Neural cell (in vitro differentiated cells): ENCODE measurements around the gene TSPAN18. TPM values are rescaled to one million over a fixed set of nuclear protein-coding genes. Genes with fewer than 3 reads are reported as not detected.

Source experiments
- H2AFZ ChIP-seq: fragments of 200-600, 300-800 bp; sonication (generic), shearing (Covaris generic); 2 replicates; pipeline ENCODE4 v1.6.0; 2014; ENCODE audit warnings: low read depth, mild to moderate bottlenecking, antibody characterized with exemption, low read length, moderate library complexity
- H3F3A ChIP-seq: fragments of 200-600 bp; shearing (Covaris generic); 2 replicates; pipeline ENCODE4 v1.6.1; 2016; ENCODE audit warnings: mild to moderate bottlenecking, moderate library complexity, mixed read lengths, antibody characterized with exemption, low read length; ENCODE audit not compliant: insufficient read depth, poor library complexity, severe bottlenecking
- H3K27ac ChIP-seq: fragments of 200-600, 300-800 bp; sonication (generic), shearing (Covaris generic); 2 replicates; pipeline ENCODE4 v1.5.1; 2014; ENCODE audit warnings: mild to moderate bottlenecking, low read length, moderate library complexity
- H3K27me3 ChIP-seq: fragments of 300-800, 200-600 bp; sonication (generic), shearing (Covaris generic); 2 replicates; pipeline ENCODE4 v1.6.0; 2014; ENCODE audit warnings: mild to moderate bottlenecking, low read depth, low read length, moderate library complexity; ENCODE audit not compliant: insufficient read depth
- H3K36me3 ChIP-seq: fragments of 300-800, 200-600 bp; sonication (generic), shearing (Covaris generic); 2 replicates; pipeline ENCODE4 v1.5.1; 2014; ENCODE audit warnings: mild to moderate bottlenecking, antibody characterized with exemption, low read length, moderate library complexity; ENCODE audit not compliant: insufficient read depth
- H3K4me2 ChIP-seq: fragments of 300-800, 200-600 bp; sonication (generic), shearing (Covaris generic); 2 replicates; pipeline ENCODE4 v1.6.0; 2014; ENCODE audit warnings: mild to moderate bottlenecking, low read length
- H3K4me3 ChIP-seq: fragments of 300-800, 200-600 bp; sonication (generic), shearing (Covaris generic); 2 replicates; pipeline ENCODE4 v1.5.1; 2014; ENCODE audit warnings: mild to moderate bottlenecking, low read length, moderate library complexity
- H3K79me2 ChIP-seq: fragments of 200-600 bp; shearing (Covaris generic); replicated peaks from 2 replicates; pipeline ENCODE4 v1.6.0; 2014; ENCODE audit warnings: mild to moderate bottlenecking, low read length, moderate library complexity; ENCODE audit not compliant: insufficient read depth
- H3K9ac ChIP-seq: fragments of 300-800, 200-600 bp; sonication (generic), shearing (Covaris generic); 2 replicates; pipeline ENCODE4 v1.6.1; 2016; ENCODE audit warnings: mild to moderate bottlenecking, low read length, mixed read lengths
- H3K9me2 ChIP-seq: fragments of 200-600 bp; shearing (Covaris generic); 2 replicates; pipeline ENCODE4 v1.6.1; 2016; ENCODE audit warnings: mild to moderate bottlenecking, low read length, mixed read lengths; ENCODE audit not compliant: insufficient read depth
- H3K9me3 ChIP-seq: fragments of 200-600, 300-800 bp; sonication (generic), shearing (Covaris generic); 2 replicates; pipeline ENCODE4 v1.6.1; 2016; ENCODE audit warnings: mild to moderate bottlenecking, mixed run types, low read length, moderate library complexity, mixed read lengths
- H4K20me1 ChIP-seq: fragments of 200-600 bp; shearing (Covaris generic); 2 replicates; pipeline ENCODE4 v1.6.1; 2016; ENCODE audit warnings: mild to moderate bottlenecking, mixed run types; ENCODE audit not compliant: insufficient read depth
- CTCF ChIP-seq: fragments of 450-650 bp; IDR thresholded peaks from 2 replicates; pipeline ENCODE4 v1.5.1; 2014; ENCODE audit warnings: antibody characterized with exemption, mild to moderate bottlenecking, moderate library complexity; ENCODE audit not compliant: poor library complexity, severe bottlenecking
- EP300 ChIP-seq: fragments of 450-650 bp; conservative IDR thresholded peaks from 2 replicates; pipeline ENCODE4 v1.6.1; 2014; ENCODE audit warnings: antibody characterized with exemption, mild to moderate bottlenecking, moderate library complexity; ENCODE audit not compliant: poor library complexity, severe bottlenecking
- EZH2 ChIP-seq: fragments of 200-600, 300-800 bp; shearing (Covaris generic), sonication (generic); IDR thresholded peaks from 2 replicates; pipeline ENCODE4 v1.6.1; 2014; ENCODE audit warnings: antibody characterized with exemption, low read length, borderline replicate concordance, mild to moderate bottlenecking; ENCODE audit not compliant: insufficient read depth, poor library complexity, severe bottlenecking
- MXI1 ChIP-seq: fragments of 450-650 bp; conservative IDR thresholded peaks from 2 replicates; pipeline ENCODE4 v1.6.1; 2014; ENCODE audit warnings: antibody characterized with exemption, mild to moderate bottlenecking; ENCODE audit not compliant: poor library complexity, severe bottlenecking
- POLR2AphosphoS5 ChIP-seq: IDR thresholded peaks from 2 replicates; pipeline ENCODE4 v1.6.1; 2012
- RAD21 ChIP-seq: fragments of 450-650 bp; conservative IDR thresholded peaks from 2 replicates; pipeline ENCODE4 v1.6.1; 2014; ENCODE audit warnings: antibody characterized with exemption, mild to moderate bottlenecking, moderate library complexity
- REST ChIP-seq: IDR thresholded peaks from 2 replicates; pipeline ENCODE4 v1.6.1; 2012; ENCODE audit warnings: borderline replicate concordance
- SMC3 ChIP-seq: fragments of 450-650 bp; conservative IDR thresholded peaks from 2 replicates; pipeline ENCODE4 v1.6.1; 2014; ENCODE audit warnings: antibody characterized with exemption, mild to moderate bottlenecking, moderate library complexity; ENCODE audit not compliant: poor library complexity
- TAF1 ChIP-seq: IDR thresholded peaks from 2 replicates; pipeline ENCODE4 v1.6.1; 2012; ENCODE audit warnings: low read depth
- polyA plus RNA-seq: library from polyadenylated mRNA; depleted of rRNA; stranded (reverse); fragments of >200 nt; gene quantifications from 2 replicates; pipeline ENCODE4 v1.2.3, GENCODE V29; 2014

The TSPAN18 gene
- polyA plus RNA-seq, 1 donor from 2014 or later = 8.4 TPM

DNA sequence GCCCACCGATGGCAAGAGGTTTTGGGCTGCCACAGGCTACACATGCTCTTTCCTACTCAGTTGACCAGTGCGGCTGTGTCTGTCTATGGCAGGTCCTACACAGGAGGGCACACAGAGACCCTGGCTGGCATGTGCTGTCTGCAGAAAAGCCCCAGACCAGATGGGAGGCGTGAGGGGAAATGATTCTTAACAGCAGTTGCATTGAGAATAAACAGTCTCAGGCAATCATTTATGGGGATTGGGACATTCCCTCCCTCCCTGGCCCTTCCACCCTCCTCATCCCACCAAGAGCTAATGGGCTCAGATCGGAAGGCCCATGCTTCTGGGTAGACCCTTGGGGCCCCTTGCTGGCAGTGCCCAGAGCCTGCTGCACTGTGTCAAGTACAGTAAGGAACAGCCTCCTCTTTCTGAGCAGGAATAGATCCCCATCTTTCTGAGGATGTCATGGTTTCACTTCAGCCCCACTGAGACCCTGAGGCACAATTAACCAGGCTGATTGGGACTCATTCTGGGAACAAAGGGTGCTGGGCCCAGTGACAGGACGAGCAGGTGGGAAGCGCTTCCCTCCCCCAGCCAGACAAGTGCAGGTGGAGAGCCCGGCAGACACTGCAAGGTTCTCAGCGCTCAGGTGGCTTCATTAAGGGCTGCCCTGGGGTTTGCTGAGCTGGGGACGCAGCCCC, 28.3 kb downstream of the TSPAN18 start:
- Histone ChIP-seq H3K9ac (no peak overlapping the region), H3F3A (peaks cover under 1% of the 10 kb centered on the region), H2AFZ (no peak overlapping the region), H3K9me3 (peaks cover 7% of the 10 kb centered on the region), H3K27me3 (no peaks in the 10 kb centered on the region), H3K27ac (no peak overlapping the region), H4K20me1 (no peaks in the 10 kb centered on the region), H3K36me3 (no peaks in the 10 kb centered on the region), H3K9me2 (no peaks in the 10 kb centered on the region), H3K4me3 (no peak overlapping the region), H3K4me2 (no peak overlapping the region), H3K79me2 (peaks cover 25% of the 10 kb centered on the region)
- TF ChIP-seq EZH2 (no peak), CTCF (no peak), MXI1 (no peak), RAD21 (no peak), EP300 (no peak), POLR2AphosphoS5 (no peak), REST (no peak)

DNA sequence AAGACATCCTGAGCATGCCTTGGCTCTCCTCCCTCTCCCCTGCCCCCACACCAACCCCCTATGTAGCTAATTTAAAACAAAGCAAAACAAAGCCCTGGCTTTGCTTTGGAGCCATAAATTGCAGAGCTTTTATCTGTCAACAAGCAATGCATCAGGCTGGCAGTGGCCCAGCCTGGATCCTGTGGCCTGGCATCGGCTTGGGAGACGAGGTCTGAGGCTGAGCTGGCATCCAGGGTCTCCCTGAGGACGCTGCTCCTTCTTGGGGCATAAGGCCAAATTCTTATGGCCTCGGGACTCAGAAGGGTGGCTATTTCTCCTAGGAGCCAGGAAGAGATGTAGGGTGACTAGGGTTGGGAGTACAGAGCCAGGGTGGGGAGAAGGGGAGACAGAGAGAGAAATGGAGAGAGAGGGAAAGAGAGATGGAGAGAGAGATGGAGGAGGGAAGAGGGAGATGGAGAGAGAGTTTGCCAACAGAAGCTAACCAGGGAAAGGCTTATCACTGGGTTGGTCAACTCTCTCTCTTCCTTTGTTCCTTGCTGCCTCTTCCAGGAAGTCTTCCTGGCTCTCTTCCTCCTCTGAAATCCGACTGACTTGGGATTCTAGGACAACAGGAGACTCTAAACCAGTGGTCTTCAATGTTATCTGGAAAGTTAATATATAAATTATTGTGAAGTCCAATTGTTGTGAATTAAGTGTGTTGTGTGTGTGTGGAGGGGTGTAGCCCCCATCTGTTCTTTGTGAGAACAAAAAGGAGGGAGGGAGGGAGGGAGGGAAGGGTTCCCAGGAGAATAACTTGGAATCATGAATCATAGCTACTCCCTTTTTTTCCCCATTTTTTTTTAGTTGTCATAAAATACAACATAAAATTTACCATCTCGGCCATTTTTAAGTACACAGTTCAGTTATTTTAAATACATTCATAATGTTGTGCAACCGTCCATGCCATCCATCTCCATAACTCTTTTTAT, 29.1 kb downstream of the TSPAN18 start:
- Histone ChIP-seq H3F3A (peaks cover 6% of the 10 kb centered on the region), H3K79me2 (peaks cover 25% of the 10 kb centered on the region), H2AFZ (no peak overlapping the region), H3K36me3 (no peaks in the 10 kb centered on the region), H4K20me1 (no peaks in the 10 kb centered on the region), H3K9ac (no peak overlapping the region), H3K27ac (no peak overlapping the region), H3K4me3 (no peak overlapping the region), H3K9me2 (no peaks in the 10 kb centered on the region), H3K9me3 (peaks cover 7% of the 10 kb centered on the region), H3K4me2 (no peak overlapping the region), H3K27me3 (no peaks in the 10 kb centered on the region)
- no peak for TF ChIP-seq TAF1
- no peak for TF ChIP-seq MXI1
- TF ChIP-seq EP300 = no peak
- no peak for TF ChIP-seq POLR2AphosphoS5
- no peak for TF ChIP-seq SMC3
- TF ChIP-seq CTCF = no peak
- TF ChIP-seq RAD21 = no peak
- TF ChIP-seq REST = no peak
- no peak for TF ChIP-seq EZH2
